Epithelial cell of esophagus (primary cell): ENCODE measurements around the gene SNED1.

Source experiments
- DNase-seq: peaks from one replicate; pipeline ENCODE4 v3.0.0; 2010; ENCODE audit warnings: low read depth
- H3K4me3 ChIP-seq: 2 replicates; pipeline ENCODE4 v1.5.1; 2011; ENCODE audit warnings: mild to moderate bottlenecking, low read length, control low read depth
- TF ChIP-seq, protein P1 (sequence below): IDR thresholded peaks from 2 replicates; pipeline ENCODE4 v1.5.1; 2011; ENCODE audit warnings: low read depth, mild to moderate bottlenecking, low read length, control low read depth, inconsistent platforms; ENCODE audit not compliant: insufficient read depth; ENCODE audit errors: missing control alignments

Gene SNED1

DNA sequence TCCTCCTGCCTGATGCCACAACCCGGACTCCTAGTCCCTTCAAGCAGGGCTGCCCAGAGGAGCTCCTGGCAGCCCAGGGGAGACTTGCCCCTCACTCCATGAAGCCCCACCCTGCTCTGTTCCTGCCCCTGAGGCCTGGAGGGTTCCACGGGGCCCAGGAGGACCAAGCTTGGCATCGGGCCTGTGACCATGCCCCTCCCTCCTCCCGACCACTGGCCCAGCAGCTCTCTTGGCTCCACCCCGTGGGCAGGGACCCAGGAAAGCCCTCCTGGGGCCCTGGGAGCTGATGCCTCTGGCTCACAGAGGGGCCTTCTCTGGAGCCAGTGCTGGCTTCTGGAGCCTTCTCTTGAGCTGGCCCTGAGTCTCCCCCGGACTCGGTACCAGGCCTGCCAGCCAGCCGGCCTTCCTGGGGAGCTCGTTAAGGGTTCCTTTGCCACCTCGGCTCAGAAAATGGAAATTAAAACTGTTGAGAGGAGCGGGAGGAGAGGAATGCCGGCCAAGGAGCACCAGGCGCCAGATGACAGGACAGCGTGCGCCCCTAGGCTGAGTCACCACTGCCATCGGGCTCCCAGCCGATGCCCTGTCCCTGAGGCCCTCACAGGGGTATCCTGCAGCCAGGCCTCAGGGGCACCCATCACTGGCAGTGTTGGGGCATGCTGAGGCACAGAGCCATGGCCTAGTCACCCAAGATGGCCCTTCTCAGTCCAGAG, 40.6 kb upstream of the SNED1 start:
- TF ChIP-seq, protein P1, sequence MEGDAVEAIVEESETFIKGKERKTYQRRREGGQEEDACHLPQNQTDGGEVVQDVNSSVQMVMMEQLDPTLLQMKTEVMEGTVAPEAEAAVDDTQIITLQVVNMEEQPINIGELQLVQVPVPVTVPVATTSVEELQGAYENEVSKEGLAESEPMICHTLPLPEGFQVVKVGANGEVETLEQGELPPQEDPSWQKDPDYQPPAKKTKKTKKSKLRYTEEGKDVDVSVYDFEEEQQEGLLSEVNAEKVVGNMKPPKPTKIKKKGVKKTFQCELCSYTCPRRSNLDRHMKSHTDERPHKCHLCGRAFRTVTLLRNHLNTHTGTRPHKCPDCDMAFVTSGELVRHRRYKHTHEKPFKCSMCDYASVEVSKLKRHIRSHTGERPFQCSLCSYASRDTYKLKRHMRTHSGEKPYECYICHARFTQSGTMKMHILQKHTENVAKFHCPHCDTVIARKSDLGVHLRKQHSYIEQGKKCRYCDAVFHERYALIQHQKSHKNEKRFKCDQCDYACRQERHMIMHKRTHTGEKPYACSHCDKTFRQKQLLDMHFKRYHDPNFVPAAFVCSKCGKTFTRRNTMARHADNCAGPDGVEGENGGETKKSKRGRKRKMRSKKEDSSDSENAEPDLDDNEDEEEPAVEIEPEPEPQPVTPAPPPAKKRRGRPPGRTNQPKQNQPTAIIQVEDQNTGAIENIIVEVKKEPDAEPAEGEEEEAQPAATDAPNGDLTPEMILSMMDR: no peak
- no peak overlapping the region for H3K4me3 ChIP-seq
- DNase-seq: no peak

DNA sequence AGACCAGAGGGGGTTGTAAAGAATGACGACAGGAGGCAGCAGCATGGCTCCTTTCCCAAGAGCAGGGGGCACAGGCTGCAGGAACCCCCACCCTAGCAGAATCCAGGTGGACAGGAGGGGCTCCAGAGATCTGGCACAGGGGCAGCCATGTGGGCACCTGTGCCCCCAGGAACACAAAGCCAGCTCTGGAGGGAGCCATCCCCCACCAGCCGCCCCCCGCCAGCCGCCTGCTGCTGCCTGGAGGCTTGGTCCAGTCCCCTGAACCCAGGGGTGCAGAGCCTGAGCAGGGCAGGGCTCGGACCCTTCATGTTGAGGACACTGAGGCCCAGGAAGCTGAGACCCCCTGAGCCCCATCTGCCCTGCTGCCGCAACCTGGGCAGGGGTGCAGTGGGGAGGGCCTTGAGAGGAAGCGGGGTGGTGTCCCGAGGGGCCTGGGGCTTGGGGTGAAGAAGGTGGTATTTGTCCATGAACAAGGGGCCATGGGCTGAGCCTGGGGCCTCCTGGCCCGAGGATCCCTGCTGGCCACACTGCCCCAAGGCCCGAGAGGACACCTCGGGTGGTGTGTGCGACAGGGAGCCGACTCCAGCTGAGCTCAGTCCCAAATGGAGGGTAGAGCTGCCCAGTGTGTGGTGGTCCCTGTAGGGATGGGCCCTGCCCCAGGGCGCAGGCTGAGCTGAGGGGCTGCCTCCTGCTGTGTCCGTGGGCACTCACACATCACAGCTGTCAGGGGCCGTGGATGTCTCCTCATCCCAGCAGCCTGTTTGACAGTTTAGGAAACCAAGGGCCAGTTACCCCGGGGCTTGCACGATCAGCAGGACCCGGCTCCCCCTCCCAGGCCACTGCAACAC, 39.8 kb upstream of the SNED1 start:
- TF ChIP-seq, protein P1: no peak
- DNase-seq: no peak
- no peak overlapping the region for H3K4me3 ChIP-seq

DNA sequence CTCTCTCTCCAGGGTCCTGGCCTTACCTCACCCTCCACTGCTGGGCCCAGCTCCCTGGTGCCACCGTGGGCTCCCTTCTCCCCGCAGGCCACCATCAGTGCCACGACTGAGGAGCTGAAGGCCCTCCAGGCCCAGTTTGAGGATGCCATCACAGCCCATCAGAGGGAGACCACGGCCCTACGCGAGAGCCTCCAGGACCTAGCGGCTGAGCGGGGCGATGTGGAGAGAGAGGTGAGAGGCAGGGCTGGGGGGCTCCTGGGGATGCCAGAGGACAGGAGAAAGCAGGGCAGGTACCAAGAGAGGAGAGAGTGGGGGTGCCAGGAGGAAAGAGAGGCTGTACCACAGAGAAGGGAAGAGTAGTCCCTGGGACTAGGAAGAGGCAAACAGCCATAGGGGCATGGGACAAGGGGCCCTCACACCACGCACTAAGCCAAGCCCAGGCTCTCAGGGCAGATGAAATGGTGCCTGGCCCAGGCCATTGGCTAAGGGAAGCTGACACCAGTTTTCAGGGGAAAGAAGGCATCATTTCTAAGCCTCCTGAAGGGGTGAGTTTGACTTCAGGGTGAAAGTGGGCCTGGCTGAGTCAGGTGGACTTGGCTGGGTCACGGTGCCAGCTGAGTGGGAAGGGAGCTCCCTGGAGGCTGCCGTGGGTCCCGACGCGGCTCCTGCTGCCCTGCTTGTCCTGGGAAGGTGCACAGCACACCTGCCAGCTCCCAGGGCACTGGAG, 39.0 kb upstream of the SNED1 start:
- H3K4me3 ChIP-seq: no peak overlapping the region
- TF ChIP-seq, protein P1: no peak
- DNase-seq: no peak

DNA sequence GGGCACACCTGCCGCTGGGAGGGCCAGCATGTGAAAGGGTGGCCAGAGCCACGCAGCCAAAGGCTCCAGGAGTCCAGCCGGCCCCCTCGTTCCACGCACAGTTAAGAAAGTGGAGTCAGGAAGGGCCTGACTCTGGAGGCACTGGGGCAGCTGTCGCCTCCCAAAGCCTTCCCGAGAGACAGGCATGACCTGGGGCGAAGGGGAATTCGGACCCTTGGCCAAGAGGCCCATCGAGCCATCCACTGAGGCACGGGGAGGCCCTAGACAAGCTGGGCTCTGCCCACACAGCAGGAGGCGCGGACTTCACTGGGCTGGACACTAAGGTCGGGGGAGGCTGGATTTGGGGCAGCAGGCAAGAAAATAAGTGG, 38.5 kb upstream of the SNED1 start:
- TF ChIP-seq, protein P1: no peak
- H3K4me3 ChIP-seq: no peak overlapping the region
- DNase-seq: no peak

DNA sequence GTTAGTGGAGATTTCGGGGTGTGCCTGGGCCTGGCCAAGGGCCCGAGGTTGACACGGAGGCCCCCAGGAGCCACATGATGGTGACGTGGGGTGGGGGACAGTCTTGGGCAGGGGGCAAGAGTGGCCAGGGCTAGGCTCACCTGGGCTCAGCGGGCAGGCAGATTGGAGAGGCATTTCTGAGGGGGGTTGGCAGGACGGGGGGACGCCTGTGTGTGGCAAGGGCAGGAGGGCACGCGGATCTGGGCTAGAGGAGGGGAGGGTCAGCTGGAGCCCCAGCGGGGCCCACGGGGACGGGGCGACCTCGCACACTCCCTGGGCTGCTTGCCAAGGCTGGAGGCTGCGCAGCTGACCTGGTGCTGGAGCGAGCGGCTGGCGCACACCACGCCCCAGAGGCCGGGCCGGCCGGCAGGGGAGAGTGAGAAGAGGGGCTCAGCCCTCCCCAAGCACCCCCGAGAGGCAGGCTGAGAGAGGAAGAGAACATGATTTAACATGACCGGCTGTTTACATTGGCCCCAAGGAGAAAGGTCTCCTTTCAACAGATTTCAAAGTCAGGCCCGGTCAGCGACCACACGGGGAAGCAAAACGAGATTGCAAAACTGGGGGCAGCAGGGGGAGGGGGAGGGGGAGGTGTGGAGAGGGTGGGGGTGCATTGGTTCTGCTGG, 38.0 kb upstream of the SNED1 start:
- no peak overlapping the region for H3K4me3 ChIP-seq
- no peak for DNase-seq
- TF ChIP-seq, protein P1: no peak

DNA sequence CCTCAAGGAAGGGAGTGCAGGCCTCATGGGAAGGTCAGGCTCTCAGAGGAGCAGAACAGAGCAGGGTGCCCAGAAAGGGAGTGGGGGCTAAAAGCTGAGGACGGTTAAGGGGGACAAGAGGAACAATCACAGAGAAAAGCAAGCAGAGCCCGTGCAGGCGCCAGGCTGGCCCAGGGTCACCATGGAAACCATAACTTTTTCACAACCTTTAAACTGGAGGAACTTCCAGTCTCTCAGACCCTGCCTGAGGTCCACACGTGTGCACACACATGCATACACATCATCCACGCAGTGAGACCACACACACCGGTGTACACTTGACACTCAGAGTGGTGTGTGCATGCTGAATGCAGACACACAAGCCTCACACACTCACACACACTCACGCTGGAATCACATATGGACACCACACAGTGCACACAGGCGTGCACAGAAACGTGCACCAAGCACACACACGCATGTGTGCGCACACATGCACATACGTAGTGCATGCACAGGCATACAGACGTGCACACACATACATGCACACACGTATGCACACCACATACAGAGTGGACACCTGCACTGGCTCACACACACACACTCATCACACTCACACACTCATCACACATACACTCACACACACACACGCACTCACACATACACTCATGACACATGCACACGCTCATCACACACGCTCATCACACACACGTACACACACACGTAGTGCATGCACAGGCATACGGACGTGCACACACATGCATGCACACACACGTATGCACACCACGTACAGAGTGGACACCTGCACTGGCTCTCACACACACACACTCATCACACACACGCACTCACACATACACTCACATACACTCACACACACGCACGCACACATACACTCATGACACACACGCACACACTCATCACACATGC, 37.2 kb upstream of the SNED1 start:
- TF ChIP-seq, protein P1: no peak
- no peak overlapping the region for H3K4me3 ChIP-seq
- no peak for DNase-seq
